ENCODE measurements around the gene UGT1A9.
"Not testable (repeated sequence)": the region's sequence is repeated elsewhere in the genome, so short reads cannot be mapped to it uniquely, and the experiment has no call there.

The UGT1A9 gene

DNA sequence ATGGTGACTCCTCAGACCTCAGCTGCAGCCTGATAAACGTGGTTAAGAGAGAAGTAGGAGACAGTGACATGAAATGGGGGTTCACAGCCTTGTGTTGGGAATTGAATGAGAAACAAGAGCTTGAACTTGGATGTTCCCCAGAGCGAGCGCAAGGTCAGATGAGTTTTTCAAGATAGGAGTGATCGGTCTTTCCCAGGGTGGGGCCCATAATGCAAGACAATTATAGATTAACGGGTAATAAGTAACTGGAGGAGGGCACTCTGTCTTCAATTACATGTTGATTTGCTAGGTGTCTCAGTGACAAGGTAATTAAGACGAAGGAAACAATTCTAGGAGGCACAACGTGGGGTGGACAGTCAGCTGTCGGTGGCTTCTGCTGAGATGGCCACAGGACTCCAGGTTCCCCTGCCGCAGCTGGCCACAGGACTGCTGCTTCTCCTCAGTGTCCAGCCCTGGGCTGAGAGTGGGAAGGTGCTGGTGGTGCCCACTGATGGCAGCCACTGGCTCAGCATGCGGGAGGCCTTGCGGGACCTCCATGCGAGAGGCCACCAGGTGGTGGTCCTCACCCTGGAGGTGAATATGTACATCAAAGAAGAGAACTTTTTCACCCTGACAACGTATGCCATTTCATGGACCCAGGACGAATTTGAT, 41.0 kb downstream of the UGT1A9 start, which contains the start of gene UGT1A5:
Gene UGT1A5, plus strand, starts transcription at position 297 of the 651 bp plus-strand sequence. Its CDS starts 85 bp downstream, at position 382.
- TF ChIP-seq, protein P1, sequence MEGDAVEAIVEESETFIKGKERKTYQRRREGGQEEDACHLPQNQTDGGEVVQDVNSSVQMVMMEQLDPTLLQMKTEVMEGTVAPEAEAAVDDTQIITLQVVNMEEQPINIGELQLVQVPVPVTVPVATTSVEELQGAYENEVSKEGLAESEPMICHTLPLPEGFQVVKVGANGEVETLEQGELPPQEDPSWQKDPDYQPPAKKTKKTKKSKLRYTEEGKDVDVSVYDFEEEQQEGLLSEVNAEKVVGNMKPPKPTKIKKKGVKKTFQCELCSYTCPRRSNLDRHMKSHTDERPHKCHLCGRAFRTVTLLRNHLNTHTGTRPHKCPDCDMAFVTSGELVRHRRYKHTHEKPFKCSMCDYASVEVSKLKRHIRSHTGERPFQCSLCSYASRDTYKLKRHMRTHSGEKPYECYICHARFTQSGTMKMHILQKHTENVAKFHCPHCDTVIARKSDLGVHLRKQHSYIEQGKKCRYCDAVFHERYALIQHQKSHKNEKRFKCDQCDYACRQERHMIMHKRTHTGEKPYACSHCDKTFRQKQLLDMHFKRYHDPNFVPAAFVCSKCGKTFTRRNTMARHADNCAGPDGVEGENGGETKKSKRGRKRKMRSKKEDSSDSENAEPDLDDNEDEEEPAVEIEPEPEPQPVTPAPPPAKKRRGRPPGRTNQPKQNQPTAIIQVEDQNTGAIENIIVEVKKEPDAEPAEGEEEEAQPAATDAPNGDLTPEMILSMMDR (conservative IDR thresholded peaks at IDR 0.05; ENCODE audit: low read length) = no peak
- DNase-seq (ENCODE audit: low read depth) = no peak

DNA sequence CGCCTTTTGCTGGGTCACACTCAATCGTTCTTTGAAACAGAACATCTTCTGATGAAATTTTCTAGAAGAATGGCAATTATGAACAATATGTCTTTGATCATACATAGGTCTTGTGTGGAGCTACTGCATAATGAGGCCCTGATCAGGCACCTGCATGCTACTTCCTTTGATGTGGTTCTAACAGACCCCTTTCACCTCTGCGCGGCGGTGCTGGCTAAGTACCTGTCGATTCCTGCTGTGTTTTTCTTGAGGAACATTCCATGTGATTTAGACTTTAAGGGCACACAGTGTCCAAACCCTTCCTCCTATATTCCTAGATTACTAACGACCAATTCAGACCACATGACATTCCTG, 41.5 kb downstream of the UGT1A9 start:
- DNase-seq (ENCODE audit: low read depth) = no peak
- TF ChIP-seq, protein P1 (conservative IDR thresholded peaks at IDR 0.05; ENCODE audit: low read length) = no peak

More for the DNA sequence above, 41.0 kb downstream of the UGT1A9 start, which contains the start of gene UGT1A5:
- no peak within 1 kb of the TSS for H3K4me3 ChIP-seq (ENCODE audit: low read length)

DNA sequence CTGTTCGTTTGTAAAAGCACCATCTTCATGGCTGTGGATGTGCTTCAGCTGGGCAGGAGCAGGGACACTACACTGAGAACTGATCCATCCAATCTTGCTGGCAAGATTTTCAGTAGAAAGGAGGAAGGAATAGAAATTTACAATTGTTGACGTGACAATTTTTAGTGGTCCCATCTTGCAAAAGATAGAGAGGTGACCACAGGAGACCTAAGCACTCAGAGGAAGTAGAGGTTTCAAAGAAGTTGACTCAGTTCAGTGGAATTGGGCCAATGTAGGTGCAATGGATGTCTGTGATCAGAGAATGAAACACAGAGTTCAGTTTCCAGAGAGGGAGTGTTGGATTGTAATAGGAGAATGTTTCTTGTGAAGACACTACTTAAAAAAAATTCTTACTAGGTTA, 42.4 kb downstream of the UGT1A9 start:
- TF ChIP-seq, protein P1 (conservative IDR thresholded peaks at IDR 0.05; ENCODE audit: low read length) = no peak
- DNase-seq (ENCODE audit: low read depth) = no peak
- no peak overlapping the region for H3K4me3 ChIP-seq (ENCODE audit: low read length)

More for the DNA sequence above, 41.5 kb downstream of the UGT1A9 start:
- no peak overlapping the region for H3K4me3 ChIP-seq (ENCODE audit: low read length)

DNA sequence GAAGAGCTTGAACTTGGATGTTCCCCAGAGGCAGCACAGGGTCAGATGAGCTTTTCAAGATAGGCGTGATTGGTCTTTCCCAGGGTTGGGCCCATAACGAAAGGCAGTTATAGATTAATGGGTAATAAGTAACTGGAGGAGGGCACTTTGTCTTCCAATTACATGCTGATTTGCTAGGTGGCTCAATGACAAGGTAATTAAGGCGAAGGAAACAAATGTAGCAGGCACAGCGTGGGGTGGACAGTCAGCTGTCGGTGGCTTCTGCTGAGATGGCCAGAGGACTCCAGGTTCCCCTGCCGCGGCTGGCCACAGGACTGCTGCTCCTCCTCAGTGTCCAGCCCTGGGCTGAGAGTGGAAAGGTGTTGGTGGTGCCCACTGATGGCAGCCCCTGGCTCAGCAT, 46.9 kb downstream of the UGT1A9 start, which contains the start of gene UGT1A4:
Gene UGT1A4, plus strand, starts transcription at position 185 of the 400 bp plus-strand sequence. Its CDS starts 85 bp downstream, at position 270.
- TF ChIP-seq, protein P1 (conservative IDR thresholded peaks at IDR 0.05; ENCODE audit: low read length) = no peak
- no peak within 1 kb of the TSS for H3K4me3 ChIP-seq (ENCODE audit: low read length)
- no peak for DNase-seq (ENCODE audit: low read depth)

- no peak within 1 kb of the TSS for H3K4me3 ChIP-seq (ENCODE audit: low read length)
- DNase-seq (ENCODE audit: low read depth) = no peak
- TF ChIP-seq, protein P1 (conservative IDR thresholded peaks at IDR 0.05; ENCODE audit: low read length) = no peak
These were observed 57.1 kb downstream of the UGT1A9 start, which contains the start of gene UGT1A3 for GRCh38 chr2:233728723-233729301. Gene UGT1A3, plus strand, starts transcription at chr2:233729042. Its CDS starts 85 bp downstream, at chr2:233729127.

- not testable (repeated sequence) for H3K4me3 ChIP-seq (ENCODE audit: low read length); DNase-seq (ENCODE audit: low read depth)
These were observed 65.4 kb downstream of the UGT1A9 start for GRCh38 chr2:233736868-233737653.

GRCh38 chr2:233740870-233741269, 69.2 kb downstream of the UGT1A9 start:
- H3K4me3 ChIP-seq (ENCODE audit: low read length) = no peak overlapping the region
- TF ChIP-seq, protein P1 (conservative IDR thresholded peaks at IDR 0.05; ENCODE audit: low read length) = no peak
- DNase-seq (ENCODE audit: low read depth) = no peak
